NCI-H1694 treated with DMSO at 0.1 percent for 48 hours (cell line): ENCODE measurements around the gene AHNAK2.
"Not testable (repeated sequence)": the region's sequence is repeated elsewhere in the genome, so short reads cannot be mapped to it uniquely, and the experiment has no call there.

ENCODE experiments used
- DNase-seq: peaks from one replicate; lab custom pipeline; 2025; lab: John Stamatoyannopoulos, UW

The AHNAK2 gene

DNA sequence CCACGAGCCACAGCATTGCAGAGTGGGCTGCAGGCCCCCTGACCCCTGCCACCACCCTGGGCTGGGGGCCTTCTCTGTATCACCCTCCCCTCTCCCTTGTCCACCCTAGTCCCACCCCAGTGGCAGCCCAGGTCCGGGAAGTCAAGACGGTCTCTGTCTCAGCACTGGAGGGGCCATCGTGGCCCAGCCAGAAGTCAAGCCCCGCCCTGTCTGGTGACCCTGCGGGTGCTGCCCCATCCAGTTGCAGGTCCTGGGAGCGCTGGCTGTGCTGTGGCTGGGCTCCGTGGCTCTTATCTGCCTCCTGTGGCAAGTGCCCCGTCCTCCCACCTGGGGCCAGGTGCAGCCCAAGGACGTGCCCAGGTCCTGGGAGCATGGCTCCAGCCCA lies 50.8 kb downstream of the AHNAK2 start:
- no peak for DNase-seq

DNA sequence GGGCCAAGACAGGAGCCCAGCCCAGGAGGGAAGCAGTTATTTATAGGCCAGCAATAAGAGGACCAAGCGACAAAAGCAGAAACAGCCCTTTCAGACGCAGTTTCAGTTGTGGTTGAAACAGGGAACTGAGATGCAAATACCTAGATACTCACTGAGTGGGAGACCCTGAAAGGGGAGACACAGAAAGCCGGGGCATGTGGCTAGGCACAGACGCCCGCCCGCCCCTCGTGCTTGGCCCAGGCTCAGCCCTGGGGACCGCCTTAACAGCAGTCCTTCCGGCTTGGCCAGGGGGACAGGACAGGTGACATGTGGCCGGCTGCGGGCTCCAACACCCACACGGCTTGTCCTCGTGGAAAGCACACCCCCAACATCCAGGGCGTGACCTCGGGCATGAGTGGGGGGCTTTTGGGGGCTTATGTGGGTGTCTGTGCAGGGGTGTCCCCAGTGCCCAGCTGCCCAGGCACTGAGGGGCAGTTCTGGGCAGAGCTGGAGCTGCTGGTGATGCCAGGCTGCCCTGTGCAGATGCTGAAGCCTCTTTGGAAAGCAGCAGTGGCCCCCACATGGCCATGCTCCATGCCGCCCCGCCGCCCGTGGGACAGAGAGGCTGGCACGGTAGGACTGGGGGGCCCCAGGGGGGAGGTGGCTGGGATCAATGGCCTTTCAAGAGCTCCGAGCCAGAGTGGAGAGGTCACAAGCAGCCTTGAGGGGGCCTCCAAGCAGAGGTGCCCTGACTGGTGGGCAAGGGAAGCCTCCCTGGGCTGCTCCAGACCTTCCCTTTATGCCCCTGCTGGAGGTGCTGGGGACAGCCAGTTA lies 51.3 kb downstream of the AHNAK2 start:
- DNase-seq, result no peak

DNA sequence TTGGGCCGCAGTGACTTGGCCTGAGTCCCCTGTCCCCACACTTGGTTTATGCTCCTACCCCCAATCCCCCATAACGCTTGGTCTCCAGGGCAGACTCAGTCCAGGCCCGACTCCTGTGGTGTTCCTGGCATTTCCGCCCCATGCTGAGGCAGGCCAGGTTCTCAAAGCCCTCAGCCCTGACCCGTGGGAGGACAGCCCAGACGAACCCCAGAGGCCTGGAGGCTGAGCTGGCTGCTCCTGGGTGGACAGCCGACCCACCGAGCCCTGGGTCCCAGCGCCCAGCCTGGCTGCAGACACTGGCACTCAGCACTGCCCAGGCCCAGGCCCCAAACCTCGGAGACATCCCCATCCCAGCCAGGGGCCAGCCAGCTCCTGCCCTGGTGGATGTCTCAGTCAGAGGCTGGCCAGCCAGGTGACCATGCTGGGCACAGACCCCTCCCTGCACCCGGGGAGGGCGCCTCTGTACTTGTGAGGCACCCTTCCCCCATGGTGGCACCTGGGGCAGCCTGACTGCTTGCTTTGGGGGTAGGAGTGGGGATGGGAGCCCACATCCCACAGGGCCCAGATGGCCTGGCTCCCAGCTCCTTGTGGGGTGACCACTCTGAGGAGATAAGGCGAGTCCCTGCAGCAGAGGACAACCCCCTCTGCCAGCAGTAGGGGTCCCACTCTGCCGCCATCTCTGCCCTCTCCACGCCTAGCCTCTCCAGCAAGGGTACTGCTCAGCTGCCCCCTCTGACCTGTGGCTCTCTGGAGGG lies 52.1 kb downstream of the AHNAK2 start:
- no peak for DNase-seq

DNA sequence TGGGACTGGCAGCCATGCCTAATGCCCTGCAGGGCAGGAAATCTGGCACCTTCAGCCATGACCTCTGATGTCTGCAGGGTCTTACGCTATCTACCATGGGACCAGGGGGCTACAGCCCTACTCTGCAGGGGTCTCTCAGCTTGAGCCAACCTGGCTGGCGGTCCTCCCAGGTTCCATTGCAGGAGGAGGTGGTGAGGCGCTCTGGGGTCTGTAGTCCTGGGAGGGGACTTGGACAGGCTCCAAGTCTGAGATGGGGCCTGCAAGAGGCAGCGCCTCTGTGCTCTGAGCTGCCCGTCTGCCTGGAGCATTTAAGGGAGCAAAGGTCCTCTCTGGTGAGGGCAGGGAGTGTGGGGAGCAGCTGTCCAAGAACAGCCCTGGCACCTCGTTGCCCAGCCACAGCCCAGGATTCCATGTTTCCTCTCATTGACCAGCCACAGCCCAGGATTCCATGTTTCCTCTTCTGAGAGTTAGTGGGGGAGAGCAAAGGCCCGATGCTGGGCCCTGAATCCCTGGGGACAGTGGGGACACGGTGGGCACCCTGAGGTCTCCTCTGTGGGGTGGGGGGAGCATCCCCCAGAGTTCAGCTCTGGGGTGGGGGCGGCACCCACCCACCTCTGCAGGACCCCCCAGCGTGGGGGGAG lies 52.8 kb downstream of the AHNAK2 start:
- no peak for DNase-seq

DNA sequence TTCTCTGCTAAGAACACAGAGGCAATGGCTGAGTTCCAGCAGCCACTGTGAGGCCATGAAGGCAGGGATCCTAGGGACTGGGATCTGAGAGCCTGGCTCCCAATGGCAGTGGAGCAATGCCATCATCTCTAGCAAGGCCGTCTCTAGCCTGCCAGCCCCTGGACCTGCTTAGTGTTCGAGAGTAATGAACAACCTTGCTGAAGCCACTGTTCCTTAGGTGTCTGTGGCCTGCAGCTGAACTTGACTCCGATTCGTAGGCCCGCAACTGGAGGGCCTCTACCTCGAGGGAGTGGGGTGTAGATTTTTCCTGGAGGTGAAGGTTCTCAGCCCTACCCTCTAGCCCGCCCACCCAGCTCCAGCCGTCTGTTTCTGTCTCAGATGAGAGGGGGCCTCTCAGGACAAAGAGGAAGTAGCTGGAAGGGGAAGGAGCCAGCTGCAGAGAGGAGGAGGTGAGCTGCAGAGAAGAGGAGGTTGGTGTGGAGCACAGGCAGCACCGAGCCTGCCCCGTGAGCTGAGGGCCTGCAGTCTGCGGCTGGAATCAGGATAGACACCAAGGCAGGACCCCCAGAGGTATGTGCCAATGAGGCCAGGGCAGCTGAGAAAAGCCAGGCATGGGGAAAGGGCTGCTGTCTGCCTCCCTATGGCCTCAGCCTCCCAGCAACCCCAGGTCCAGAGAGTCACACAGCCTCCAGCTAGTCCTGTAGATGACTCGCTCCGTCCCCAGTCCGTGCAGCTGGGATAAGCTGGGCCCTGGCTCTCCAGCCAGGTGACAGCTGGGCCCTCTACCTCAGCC lies 53.6 kb downstream of the AHNAK2 start, which contains the start of gene PLD4:
Gene PLD4 (plus strand): TSS at position 459 of the 793 bp plus-strand sequence. CDS start 2,262 bp downstream, outside the sequence.
- no peak for DNase-seq

DNA sequence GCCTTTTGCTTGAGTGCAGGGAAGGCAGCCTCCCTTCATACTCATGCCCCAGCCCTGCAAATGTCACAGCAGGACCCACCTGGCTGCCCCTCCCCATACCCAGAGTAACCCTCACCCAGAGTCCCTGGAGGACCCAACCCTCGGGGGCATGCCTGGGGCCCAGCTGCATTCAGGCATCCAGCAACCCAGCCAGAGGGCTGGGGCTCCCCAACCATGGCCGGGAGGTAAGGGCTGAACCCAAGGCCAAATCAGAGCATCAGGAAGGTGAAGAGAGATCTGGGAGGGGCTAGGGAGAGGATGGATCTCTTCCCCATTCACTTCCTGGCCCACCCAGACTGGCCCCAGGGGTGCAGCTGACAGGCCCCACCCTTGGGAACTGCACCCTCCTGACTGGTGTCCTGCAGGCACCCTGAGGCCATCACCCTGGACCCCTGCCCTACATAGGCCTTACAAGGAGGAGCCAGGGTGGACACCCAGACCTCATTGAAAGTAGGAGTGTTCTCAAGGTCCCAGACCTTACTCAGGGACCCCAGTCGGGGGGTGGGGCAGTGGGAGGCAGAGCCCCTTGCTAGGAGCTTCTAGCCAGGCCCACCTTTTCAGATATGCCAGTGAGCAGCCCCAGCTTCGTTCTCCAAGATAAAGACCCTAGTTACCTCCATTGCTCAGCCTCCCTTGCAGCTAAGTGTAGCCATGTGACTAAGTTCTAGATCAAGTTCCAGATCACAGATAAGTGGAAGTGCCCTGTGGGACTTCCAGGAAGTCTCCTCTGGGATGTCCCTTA lies 54.3 kb downstream of the AHNAK2 start:
- DNase-seq, result no peak

DNA sequence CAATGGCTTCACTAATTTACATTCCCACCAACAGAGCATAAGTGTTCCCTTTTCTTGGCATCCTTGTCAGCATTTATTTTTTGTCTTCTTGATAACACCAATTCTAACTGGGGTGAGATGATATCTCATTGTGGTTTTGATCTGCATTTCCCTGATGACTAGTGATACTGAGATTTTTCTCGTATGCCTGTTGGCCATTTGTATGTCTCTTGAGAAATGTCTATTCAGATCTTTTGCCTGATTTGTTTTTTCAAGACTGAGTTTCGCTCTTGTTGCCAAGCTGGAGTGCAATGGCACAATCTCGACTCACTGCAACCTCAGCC lies 58.2 kb downstream of the AHNAK2 start:
- DNase-seq, result no peak

DNA sequence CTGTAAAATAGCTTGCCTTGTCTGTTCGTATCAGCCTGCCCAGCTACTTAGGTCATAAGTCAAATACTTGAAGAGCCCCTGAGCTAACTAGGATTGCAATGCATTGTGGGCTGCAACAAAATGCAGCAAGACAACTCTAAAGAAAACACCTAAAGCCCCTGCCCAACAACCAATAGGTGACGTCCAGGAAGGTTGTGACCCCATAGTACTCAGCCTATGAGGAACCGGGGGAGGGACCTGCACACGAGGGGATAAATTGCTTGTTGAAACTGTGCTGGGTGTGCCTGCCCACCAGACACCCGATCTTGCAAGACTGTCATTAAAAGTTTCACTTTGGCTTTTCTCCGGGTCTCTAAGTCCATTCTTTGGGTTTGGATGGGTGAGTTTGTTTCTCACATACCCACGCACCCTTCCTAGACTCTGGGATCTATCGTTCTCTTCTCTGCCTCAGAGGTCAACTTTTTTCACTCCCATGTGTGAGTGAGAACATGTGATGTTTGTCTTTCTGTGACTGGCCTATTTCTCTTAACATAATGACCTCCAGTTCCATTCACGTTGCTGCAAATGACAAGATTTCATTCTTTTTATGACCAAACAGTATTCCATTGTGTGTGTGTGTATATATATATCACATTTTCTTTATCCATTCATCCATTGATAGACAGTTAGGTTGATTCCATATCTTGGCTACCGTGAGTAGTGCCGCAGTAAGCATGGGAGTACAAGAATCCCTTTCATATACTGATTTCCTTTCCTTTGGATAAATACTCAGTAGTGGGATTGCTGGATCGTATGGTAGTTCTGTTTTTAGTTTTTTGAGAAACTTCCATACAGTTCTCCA lies 58.8 kb downstream of the AHNAK2 start:
- DNase-seq, result not testable (repeated sequence)

DNA sequence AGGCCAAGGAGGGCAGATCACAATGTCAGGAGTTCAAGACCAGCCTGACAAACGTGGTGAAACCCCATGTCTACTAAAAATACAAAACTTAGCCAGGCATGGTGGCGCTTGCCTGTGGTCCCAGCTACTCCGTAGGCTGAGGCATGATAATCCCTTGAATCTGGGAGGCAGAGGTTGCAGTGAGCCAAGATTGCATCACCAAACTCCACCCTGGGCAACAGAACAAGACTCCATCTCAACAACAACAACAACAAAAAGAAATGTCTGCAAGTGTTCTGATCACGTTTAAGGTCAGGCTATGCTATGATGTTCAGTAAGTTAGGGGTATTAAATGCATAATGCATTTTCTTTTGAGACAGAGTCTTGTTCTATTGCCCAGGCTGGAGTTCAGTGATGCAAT lies 60.2 kb downstream of the AHNAK2 start:
- DNase-seq, result no peak

DNA sequence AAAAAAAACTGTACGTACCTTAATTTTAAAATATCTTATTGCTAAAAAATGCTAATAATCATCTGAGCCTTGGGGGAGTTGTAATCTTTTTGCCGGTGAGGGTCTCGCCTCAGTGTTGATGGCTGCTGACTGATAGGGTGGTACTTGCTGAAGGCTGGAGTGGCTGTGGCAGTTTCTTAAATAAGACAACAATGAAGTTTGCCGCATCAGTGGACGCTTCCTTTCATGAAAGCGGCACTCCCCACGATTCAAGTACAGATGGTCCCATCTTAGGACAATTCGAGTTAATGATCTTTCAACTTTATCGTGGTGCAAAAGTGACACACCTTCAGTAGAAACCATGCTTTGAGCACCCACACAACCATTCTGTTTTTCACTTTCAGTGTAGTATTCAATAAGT lies 61.1 kb downstream of the AHNAK2 start:
- no peak for DNase-seq

DNA sequence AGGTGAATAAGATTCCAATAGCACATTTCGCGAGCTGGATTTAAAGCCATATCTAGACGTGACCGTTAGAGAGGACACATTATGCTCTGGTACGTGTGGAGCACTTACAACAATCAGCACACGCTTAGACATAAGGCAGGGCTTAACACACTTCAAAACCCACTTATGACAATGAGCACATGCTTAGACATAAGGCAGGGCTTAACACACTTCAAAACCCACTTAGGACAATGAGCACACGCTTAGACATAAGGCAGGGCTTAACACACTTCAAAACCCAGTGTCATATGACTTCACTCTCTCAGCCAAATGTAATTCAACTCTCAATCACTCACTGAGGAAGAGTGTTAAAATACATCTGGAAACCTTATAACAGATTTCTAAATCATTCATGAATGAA lies 64.7 kb downstream of the AHNAK2 start:
- DNase-seq, result no peak

DNA sequence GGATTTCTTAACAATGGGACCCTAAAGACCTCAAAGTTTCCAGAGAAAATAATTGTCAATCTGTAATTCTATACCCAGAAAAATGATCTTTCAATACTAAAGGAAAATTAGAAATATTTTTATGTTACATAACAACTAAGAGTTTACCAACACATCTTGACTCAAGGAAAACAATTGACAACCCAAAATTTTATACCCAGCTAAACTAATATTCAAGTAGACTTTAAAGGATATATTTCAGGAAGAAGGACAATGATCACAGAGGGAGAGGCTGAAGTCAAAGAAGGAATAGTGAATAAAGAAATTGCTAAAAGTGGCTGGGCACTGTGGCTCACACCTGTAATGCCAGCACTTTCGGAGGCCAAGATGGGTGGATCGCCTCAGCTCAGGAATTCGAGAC lies 66.1 kb downstream of the AHNAK2 start:
- DNase-seq, result no peak

DNA sequence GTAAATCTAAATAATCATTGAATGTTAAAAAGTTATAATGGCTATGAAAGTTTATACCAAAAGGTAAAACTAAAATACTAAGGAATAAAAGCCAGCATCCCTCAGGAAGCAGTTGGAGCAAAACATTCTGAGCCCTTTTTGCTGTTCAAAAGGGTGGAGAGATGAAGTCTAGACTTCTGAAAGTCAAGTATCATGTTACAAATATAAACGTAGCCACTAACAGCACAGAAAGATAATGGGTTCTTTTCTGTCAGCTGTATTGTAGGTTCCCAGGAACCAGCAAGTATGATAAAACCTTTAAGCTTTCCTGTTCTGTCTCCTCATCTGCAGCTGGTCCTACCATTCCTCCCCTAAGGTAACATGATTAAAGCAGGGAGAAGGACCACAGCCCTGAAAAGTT lies 69.9 kb downstream of the AHNAK2 start:
- DNase-seq, result no peak

DNA sequence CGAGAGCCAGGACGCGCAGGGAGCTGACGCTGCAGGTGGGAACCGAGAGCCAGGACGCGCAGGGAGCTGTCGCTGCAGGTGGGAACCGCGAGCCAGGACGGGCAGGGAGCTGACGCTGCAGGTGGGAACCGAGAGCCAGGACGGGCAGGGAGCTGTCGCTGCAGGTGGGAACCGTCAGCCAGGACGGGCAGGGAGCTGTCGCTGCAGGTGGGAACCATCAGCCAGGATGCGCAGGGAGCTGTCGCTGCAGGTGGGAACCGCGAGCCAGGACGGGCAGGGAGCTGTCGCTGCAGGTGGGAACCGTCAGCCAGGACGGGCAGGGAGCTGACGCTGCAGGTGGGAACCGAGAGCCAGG lies 72.6 kb downstream of the AHNAK2 start:
- not testable (repeated sequence) for DNase-seq

DNA sequence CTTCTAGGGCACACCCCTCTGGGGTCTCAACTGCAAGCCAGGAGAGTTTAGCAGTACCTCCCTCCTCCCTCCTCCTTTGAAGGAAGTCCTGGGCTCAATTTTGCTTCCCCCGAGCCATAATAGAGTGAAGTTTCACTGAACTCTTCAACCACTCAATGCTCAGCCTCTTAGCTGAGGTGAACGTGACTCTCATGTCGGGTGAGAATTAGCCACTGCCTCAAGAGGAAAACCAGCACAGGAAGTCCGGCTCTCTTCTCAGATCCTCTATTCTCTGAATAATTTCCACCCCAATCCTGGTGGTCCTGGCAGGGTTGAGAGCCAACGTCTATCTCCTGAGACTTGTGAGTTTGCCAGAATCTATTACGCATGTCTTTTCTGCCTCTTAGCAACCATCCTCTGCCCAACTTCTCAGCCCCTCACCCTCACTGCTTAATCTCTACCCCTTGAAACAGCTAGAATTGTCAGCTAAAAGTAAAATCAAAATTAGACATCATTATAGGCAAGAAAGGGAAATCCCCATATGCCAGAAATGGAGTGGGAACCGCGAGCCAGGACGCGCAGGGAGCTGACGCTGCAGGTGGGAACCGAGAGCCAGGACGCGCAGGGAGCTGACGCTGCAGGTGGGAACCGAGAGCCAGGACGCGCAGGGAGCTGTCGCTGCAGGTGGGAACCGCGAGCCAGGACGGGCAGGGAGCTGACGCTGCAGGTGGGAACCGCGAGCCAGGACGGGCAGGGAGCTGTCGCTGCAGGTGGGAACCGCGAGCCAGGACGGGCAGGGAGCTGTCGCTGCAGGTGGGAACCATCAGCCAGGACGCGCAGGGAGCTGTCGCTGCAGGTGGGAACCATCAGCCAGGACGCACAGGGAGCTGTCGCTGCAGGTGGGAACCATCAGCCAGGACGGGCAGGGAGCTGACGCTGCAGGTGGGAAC lies 73.3 kb downstream of the AHNAK2 start:
- not testable (repeated sequence) for DNase-seq

DNA sequence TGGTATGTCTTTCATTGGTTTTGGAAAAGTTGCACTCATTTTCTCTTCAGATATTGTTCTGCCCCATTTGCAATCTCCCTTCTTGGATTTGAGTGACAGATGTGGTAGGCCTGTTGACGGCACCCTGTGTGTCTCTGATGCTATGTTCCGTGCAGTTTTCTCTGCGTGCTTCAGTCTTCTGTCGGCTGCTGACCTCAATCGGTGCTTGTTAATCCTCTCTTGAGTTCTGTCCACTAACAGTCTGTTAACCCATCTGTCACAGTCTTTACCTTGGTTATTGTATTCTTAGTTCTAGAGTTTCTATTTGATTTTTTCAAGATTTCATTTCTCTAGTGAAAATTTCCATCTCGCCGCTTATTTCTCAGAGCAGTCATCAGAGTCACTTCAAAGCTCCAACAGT lies 74.2 kb downstream of the AHNAK2 start:
- no peak for DNase-seq

DNA sequence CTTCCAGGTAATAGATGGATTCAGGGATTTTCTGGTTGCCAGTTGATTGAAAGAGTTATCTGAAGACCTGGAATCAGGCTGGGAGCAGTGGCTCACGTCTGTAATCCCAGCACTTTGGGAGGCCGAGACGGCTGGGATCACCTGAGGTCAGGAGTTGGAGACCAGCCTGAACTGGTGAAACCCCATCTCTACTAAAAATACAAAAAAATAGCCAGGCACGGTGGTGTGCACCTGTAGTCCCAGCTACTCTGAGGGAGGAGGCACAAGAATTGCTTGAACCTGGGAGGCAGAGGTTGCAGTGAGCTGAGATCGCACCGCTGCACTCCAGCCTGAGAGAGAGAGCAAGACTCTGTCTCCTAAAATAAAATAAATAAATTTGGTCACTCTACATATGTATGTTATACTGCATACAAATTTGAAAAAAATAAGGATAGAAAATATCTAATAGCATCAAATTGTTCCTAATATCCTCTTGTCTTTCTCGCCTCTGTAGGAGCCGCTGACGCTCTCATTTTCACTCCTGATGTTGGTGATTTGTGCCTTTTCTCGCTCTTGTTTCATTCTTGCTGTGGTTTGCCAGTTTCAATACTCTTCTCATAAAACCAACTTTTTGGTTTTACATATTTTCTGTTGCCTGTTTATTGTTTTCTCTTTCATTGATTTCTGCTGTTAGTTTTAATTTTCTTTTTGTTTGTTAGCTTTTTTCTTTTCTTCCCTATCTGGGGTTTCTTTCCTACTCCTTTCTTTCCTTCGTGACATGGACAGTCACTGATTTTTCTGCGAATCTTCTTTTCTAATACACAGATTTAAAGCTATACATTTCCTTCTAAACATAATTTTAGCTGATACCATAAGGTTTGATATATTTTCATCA lies 77.3 kb downstream of the AHNAK2 start:
- no peak for DNase-seq

DNA sequence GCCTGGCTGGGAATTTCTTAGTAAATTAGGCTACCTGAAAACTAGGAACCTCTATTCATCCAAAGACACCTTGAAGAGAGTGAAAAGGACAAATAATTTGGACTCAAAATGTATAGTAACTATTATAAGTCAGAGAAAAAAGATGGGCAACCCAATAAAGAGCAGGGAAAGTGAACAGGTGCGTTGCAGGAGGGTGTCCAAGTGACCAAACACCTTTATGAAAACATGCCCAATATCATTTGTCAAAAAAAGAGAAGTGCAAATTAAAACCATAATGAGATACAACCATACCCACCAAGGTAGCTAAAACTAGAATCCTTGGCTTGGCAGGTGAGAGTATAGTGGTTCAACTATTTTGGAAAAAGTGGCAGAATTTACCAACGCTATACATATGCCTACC lies 78.4 kb downstream of the AHNAK2 start:
- no peak for DNase-seq
